CD4-positive, alpha-beta T cell treated with Interleukin-17A for 1 hour (primary cell): ENCODE measurements around the gene LAMTOR1.

ENCODE experiments used
- DNase-seq: peaks from one replicate; pipeline ENCODE4 v3.0.0-alpha.2; 2020

Gene LAMTOR1

DNA sequence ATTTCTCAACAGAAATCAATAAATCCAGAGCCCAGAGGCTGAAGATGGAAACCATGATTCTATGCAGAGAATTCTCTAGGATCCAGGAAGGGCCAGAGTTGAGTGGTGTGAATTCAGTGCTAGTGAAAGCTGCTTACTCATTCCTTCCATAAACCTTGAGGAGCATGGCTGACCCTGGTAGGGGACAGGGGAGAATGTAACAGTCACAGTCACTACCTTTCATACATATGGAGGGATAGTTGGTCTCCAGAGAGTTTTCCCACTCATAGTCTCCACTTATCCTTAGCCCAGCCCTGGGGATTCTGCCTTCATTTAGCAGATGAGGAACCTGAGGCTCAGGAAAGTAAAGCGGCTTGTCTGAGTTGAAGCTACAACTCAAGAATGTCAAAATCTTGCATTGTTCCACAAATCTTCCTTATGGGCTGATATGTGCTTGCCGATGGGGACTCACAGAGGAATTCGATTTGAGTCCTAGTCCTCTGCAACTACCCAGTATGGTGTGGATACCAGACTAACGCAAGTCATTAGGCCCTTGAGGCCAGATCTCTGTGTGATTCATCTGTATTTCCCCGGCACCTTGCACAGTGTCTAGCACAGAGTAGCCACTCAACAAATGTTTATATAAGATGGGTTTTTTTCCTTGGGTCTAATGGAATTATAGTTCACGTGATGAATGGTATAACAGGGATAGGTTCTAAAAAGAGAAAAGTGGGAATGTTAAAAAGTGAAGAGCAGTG, 13.1 kb upstream of the LAMTOR1 start:
- DNase-seq: no peak

DNA sequence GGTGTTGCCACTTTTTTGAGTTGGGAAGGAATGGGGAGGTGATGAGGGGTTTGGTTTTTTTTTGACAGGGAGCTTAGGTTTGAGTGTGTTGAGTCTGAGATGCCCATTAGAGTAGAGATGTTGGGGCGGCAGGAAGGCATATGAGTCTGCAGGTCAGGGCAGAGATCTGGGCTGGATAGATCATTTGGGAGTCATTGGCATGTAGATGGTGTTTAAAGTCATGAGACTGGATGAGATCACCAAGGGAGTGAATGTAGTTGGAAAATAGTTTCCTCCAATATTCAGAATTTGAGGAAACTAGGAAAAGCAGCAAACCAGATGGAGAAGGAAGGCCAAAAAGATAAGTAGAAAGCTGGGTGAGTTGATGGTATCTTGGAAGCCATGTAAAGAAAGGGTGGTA, 11.5 kb upstream of the LAMTOR1 start:
- DNase-seq: no peak

- DNase-seq: no peak
Observed at GRCh38 chr11:72112978-72113808, 10.1 kb upstream of the LAMTOR1 start.

DNA sequence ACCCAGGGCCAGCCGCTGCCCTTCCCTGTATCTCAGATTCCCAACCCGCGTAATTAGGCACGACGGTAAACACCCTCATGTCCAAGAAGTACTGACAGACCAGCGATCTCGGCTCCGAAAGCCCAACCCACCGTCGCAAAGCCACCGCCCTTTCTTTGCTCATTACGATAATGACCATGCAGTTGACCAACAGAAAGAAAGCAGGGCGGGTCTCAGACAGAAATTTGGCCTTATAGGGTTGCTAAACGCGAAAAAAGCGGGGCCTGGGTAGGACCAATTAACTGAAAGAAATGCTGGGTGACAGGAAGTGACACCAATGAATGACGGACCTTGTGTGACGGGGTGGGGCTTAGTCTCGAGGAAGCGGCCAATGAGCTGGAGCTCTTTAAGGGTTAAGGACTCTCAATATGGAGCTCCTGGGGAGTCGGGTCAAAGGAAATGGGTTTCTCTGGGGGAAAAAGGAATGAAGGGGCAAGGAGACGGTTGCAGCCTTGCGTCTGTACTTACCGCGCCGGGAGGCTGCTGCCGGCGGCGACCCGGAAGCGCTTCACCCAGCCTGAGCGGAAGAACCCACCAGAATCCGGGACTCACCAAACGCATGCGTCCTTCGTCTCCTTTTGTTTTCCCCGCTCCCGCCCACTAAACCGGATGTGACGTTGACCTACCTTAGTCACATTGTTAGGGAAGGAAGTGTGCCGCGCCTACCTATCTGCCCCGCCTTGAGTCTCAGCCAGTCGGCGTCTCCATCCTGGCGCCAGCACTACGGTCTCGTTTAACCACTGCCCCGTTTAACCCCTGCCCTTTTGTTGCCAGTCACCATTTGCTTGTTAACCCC, 9.3 kb upstream of the LAMTOR1 start, which contains the start of gene ANAPC15:
Gene ANAPC15 (minus strand): TSS at position 553 of the 835 bp plus-strand sequence. CDS start 1,419 bp downstream, outside the sequence.
- DNase-seq: peak; percentile 99

GRCh38 chr11:72111300-72112142, 8.4 kb upstream of the LAMTOR1 start:
- DNase-seq: no peak

GRCh38 chr11:72105888-72106287, 2.8 kb upstream of the LAMTOR1 start, which contains the start of gene TOMT:
TOMT (plus strand) TSS chr11:72105924; CDS start chr11:72105952, 28 bp downstream.
- DNase-seq: no peak

DNA sequence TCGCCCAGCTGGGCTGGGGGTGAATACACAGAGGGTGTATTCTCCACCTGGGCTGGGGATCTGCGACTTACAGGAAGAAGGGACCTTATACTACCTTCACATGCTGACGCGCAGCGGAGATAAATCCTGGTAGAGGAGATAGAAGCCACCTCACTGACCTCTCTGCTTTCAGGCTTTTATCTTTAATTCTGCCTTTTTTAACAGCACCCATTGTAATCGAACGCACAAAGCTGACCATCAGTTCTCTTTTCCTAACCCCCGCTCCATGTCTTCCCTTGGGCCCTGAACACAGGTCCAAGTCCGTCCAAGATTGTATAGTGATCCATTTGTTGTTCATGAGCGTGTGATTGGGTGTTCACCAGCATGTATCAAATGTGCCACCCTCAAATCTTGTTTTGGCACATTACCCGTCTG, 664 bp upstream of the LAMTOR1 start:
- DNase-seq: no peak

GRCh38 chr11:72102631-72102945, 509 bp downstream of the LAMTOR1 start:
- no peak for DNase-seq

DNA sequence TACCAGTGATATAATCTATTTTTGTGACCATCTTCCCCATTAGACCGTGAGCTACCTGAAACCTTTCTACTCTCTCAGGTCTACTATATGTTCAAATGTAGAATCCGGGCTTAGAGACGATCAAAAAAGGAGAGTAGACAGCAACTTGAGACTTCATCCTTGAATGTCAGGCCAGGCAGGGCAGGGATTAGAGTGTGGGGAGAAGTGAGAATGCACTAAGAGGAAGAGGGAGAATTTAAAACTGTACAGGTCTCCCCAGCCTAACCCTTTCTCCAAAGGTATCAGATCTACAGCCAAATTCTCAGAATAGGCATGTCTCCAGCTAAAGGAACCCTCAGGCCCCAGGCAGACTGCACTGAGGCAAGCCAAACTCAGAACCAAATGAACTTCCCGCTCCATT, 935 bp downstream of the LAMTOR1 start:
- DNase-seq: no peak

GRCh38 chr11:72100462-72100861, 2.6 kb downstream of the LAMTOR1 start:
- DNase-seq: no peak

DNA sequence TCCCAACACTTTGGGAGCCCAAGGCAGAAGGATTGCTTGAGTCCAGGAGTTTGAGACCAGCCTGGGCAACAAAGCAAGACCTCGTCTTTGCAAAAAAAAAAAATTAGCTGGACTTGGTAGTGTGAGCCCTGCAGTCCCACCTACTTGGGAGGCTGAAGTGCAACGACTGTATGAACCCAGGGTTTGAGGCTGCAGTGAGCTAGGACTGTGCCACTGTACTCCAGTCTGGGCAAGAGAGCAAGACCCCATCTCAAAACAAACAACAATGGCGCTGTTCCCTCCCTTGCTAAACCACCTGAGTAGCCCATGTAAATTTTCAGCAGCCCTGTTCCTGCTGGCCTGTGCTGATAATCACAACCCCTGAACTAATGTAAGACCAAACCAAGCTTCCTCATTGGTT, 3.1 kb downstream of the LAMTOR1 start:
- DNase-seq: no peak

- no peak for DNase-seq
Observed at GRCh38 chr11:72098741-72099140, 4.4 kb downstream of the LAMTOR1 start.

GRCh38 chr11:72091292-72091691, 11.8 kb downstream of the LAMTOR1 start:
- DNase-seq: peak; percentile 77

DNA sequence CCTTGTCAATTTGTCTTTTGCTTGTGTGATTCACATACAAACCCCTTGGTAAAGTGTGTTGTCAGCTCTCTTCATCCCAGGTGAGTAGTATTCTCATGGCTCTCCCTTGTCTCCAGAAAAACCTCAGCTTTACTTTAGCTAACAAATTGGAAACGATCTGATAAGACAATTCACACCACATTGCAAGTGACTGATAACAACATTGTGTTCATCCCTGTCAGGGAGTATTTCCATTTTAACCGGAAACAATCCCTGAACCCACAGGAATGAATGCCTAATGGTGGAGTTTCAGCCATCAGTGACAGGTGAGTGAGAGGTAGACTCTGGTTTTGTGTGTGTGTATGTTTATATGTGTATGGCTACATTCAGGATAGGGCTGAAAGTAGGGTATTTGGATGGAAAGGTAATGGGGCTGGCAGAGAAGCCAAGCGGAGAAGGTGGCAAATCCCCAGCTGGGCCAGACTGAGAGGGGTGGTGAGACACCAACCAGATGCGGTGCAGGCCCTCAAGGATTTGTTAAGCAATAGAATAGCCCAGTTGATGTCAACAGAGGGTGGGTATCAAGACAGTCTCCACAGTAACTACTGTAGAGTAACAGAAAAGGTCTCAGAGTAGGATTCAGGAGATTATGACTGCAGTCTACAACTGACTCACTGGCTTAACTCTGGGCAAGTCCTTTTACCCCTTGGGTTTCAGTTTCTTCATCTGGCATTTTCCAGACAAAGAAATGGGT, 14.9 kb downstream of the LAMTOR1 start:
- no peak for DNase-seq

GRCh38 chr11:72085621-72086351, 17.3 kb downstream of the LAMTOR1 start:
- no peak for DNase-seq

DNA sequence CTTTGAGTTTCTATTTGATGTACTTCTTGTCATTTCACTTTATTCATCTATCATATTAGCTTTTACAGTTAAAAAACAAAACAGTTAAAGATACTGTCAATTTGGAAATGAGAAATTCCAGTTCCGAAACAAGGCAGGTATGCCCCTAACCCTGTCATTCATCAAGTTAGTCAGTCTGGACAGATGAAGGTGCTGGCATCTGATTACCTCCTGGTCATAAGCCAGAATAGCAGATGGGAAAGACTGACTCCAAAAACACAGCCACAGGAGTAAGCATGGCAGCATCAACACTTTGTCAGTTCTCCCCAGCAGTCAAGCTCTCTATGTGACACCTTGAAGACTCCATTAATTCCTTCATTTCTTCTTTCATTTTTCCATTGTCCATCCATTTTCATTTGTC, 18.1 kb downstream of the LAMTOR1 start:
- DNase-seq: no peak

DNA sequence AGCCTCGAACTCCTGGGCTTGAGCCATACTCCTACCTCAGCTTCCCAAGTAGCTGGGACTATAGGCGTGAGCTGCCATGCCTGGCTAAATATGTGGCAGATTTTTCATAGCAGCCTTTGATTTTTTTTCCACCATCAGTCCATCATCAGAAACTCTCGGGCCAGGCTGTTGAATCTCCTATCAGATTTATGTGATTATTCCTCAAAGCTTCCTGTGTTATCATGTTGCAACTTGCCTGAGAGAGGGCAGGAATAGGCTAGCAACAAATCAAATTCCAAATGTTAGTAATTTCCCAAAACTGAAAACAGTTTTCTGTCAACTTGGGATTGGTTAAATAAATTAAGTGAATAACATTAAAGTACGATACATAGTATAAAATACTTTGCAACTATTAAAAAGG, 19.0 kb downstream of the LAMTOR1 start:
- no peak for DNase-seq

GRCh38 chr11:72083414-72083813, 19.7 kb downstream of the LAMTOR1 start:
- DNase-seq: no peak

- no peak for DNase-seq
Observed at GRCh38 chr11:72081821-72082453, 21.2 kb downstream of the LAMTOR1 start.

GRCh38 chr11:72081184-72081644, 21.9 kb downstream of the LAMTOR1 start:
- DNase-seq: no peak
